ENCODE data around the gene AGTRAP.

Gene AGTRAP

GRCh38 chr1:11746092-11746491 is 10.2 kb downstream of the AGTRAP start:
- no peak for DNase-seq
- TF ChIP-seq CTCF (IDR thresholded peaks at IDR 0.05; ENCODE audit: low read depth, low read length, missing control alignments), result no peak
- in situ Hi-C loops (cut with HindIII; ENCODE audit: low pct_ligation_motif_present, low sequenced_read_pairs), result no loop called here
- Histone ChIP-seq H3K27ac (no peak overlapping the region), H3K4me3 (ENCODE audit: low read depth, low read length) (no peak overlapping the region), H3K36me3 (replicated peaks) (peaks cover 6% of the 10 kb centered on the region), H3K27me3 (replicated peaks) (no peaks in the 10 kb centered on the region)

GRCh38 chr1:11746795-11747487 is 11.0 kb downstream of the AGTRAP start:
- no peak for DNase-seq
- in situ Hi-C loops (cut with HindIII; ENCODE audit: low pct_ligation_motif_present, low sequenced_read_pairs), result no loop called here
- H3K27me3 ChIP-seq (replicated peaks), result no peaks in the 10 kb centered on the region
- H3K4me3 ChIP-seq (ENCODE audit: low read depth, low read length), result no peak overlapping the region
- no peak overlapping the region for H3K27ac ChIP-seq
- TF ChIP-seq CTCF (IDR thresholded peaks at IDR 0.05; ENCODE audit: low read depth, low read length, missing control alignments), result no peak
- H3K36me3 ChIP-seq (replicated peaks), result peaks cover 6% of the 10 kb centered on the region

- Histone ChIP-seq H3K27ac (no peak overlapping the region), H3K36me3 (replicated peaks) (peaks cover 6% of the 10 kb centered on the region), H3K4me3 (ENCODE audit: low read depth, low read length) (no peak overlapping the region), H3K27me3 (replicated peaks) (no peaks in the 10 kb centered on the region)
- TF ChIP-seq CTCF (IDR thresholded peaks at IDR 0.05; ENCODE audit: low read depth, low read length, missing control alignments), result no peak
- in situ Hi-C loops (cut with HindIII; ENCODE audit: low pct_ligation_motif_present, low sequenced_read_pairs), result no loop called here
- DNase-seq, result no peak
These were observed 12.6 kb downstream of the AGTRAP start for GRCh38 chr1:11748294-11749202.

GRCh38 chr1:11749203-11749689 is 13.3 kb downstream of the AGTRAP start:
- H3K27me3 ChIP-seq (replicated peaks), result no peaks in the 10 kb centered on the region
- no peak for DNase-seq
- H3K4me3 ChIP-seq (ENCODE audit: low read depth, low read length), result no peak overlapping the region
- TF ChIP-seq CTCF (IDR thresholded peaks at IDR 0.05; ENCODE audit: low read depth, low read length, missing control alignments), result peak; percentile 68
- in situ Hi-C loops (cut with HindIII; ENCODE audit: low pct_ligation_motif_present, low sequenced_read_pairs), result no loop called here
- H3K36me3 ChIP-seq (replicated peaks), result peaks cover 6% of the 10 kb centered on the region
- no peak overlapping the region for H3K27ac ChIP-seq

GRCh38 chr1:11749996-11750395 is 14.1 kb downstream of the AGTRAP start:
- H3K36me3 ChIP-seq (replicated peaks), result peaks cover 6% of the 10 kb centered on the region
- in situ Hi-C loops (cut with HindIII; ENCODE audit: low pct_ligation_motif_present, low sequenced_read_pairs), result no loop called here

More at GRCh38 chr1:11749996-11750395, 14.1 kb downstream of the AGTRAP start:
- TF ChIP-seq CTCF (IDR thresholded peaks at IDR 0.05; ENCODE audit: low read depth, low read length, missing control alignments), result no peak
- Histone ChIP-seq H3K4me3 (ENCODE audit: low read depth, low read length) (no peak overlapping the region), H3K27me3 (replicated peaks) (no peaks in the 10 kb centered on the region), H3K27ac (no peak overlapping the region)
- DNase-seq, result no peak

Data from brain microvascular endothelial cell (primary cell).